Neural crest cell (in vitro differentiated cells): ENCODE measurements around the gene KLHDC3. TPM values are rescaled to one million over a fixed set of nuclear protein-coding genes. Genes with fewer than 3 reads are reported as not detected.

Experiments used
- DNase-seq: peaks from one replicate; pipeline ENCODE4 v3.0.0; 2021; ENCODE audit warnings: low read depth, mixed read lengths, low spot score
- H3K27ac Mint-ChIP-seq: one replicate; pipeline ENCODE4 v1.8.0; 2021; ENCODE audit warnings: mild to moderate bottlenecking, mixed read lengths; ENCODE audit not compliant: unreplicated experiment
- H3K27me3 Mint-ChIP-seq: 2 replicates; pipeline ENCODE4 v1.8.0; 2021; ENCODE audit warnings: low read depth, mild to moderate bottlenecking, mixed read lengths
- H3K36me3 Mint-ChIP-seq: 2 replicates; pipeline ENCODE4 v1.8.0; 2021; ENCODE audit warnings: low read depth, mild to moderate bottlenecking, mixed read lengths
- H3K4me1 Mint-ChIP-seq: 2 replicates; pipeline ENCODE4 v1.8.0; 2021; ENCODE audit warnings: mixed read lengths
- H3K4me3 Mint-ChIP-seq: one replicate; pipeline ENCODE4 v1.8.0; 2021; ENCODE audit warnings: mild to moderate bottlenecking, mixed read lengths
- H3K9me3 Mint-ChIP-seq: 2 replicates; pipeline ENCODE4 v1.8.0; 2021; ENCODE audit warnings: mixed read lengths
- total RNA-seq: library from RNA; stranded (reverse); gene quantifications from 2 replicates; pipeline ENCODE4 v1.2.1, GENCODE V29; 2021
- TF ChIP-seq, protein P1 (sequence below): fragments of 200-600 bp; sonication (generic); conservative IDR thresholded peaks from 2 replicates; pipeline ENCODE4 v1.5.0; 2021; ENCODE audit warnings: antibody characterized with exemption, mild to moderate bottlenecking

KLHDC3 gene
- total RNA-seq, 1 donor from 2014 or later: 109 TPM

DNA sequence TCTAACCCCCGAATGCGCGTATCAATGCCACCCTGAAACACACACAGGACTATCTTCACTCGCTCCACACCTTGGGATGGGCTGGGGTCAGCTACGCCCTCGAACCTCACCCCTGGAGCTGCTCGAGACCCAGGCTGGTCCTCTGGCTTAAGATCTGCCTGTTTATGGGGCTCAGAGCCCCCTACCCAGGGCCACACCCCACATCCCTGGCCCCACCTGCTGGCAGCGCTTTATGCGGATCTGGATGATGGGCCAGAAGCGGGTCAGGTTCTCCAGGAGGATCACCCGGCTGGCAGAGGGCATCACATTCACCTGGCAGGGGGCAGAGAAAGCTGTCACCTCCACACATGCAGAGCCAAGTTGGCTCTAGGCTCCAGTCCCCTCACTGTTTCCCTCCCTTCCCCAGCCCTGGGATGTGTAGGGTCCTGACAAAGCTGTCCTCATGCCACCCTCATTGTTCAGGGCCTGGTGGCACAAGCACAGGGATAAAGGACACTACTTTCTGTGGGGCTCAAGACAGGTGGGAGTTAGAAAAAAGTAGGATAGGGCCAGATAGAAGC, 31.4 kb downstream of the KLHDC3 start:
- no peak for DNase-seq
- Mint-ChIP-seq H3K27me3 (no peaks in the 10 kb centered on the region), H3K36me3 (peaks cover 5% of the 10 kb centered on the region), H3K4me1 (peaks cover under 1% of the 10 kb centered on the region), H3K4me3 (no peak overlapping the region), H3K9me3 (no peaks in the 10 kb centered on the region), H3K27ac (no peak overlapping the region)
- TF ChIP-seq, protein P1, sequence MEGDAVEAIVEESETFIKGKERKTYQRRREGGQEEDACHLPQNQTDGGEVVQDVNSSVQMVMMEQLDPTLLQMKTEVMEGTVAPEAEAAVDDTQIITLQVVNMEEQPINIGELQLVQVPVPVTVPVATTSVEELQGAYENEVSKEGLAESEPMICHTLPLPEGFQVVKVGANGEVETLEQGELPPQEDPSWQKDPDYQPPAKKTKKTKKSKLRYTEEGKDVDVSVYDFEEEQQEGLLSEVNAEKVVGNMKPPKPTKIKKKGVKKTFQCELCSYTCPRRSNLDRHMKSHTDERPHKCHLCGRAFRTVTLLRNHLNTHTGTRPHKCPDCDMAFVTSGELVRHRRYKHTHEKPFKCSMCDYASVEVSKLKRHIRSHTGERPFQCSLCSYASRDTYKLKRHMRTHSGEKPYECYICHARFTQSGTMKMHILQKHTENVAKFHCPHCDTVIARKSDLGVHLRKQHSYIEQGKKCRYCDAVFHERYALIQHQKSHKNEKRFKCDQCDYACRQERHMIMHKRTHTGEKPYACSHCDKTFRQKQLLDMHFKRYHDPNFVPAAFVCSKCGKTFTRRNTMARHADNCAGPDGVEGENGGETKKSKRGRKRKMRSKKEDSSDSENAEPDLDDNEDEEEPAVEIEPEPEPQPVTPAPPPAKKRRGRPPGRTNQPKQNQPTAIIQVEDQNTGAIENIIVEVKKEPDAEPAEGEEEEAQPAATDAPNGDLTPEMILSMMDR: no peak

DNA sequence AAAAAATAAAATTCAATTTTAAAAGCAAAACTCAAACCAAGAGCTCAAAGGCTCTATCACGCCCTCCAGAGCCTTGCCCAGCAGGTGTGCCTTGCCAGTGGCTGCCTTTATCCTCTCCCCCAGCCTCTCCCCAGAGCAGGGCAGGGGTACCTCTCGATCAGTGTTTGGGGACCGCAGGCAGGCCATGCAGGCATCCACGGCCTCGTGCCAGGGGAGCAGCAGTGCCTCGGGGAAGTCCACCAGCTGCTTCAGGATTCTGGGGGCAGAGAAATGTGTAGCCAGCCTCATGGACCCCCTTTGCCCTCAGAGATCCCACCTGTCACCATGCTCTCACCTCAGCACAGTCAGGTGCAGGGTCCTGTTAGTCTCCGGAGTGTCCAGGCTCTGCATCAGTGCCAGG, 33.9 kb downstream of the KLHDC3 start:
- Mint-ChIP-seq H3K27ac (no peak overlapping the region), H3K9me3 (no peaks in the 10 kb centered on the region), H3K27me3 (no peaks in the 10 kb centered on the region), H3K36me3 (peaks cover 7% of the 10 kb centered on the region), H3K4me1 (peaks cover 21% of the 10 kb centered on the region), H3K4me3 (no peak overlapping the region)
- TF ChIP-seq, protein P1: no peak
- no peak for DNase-seq

DNA sequence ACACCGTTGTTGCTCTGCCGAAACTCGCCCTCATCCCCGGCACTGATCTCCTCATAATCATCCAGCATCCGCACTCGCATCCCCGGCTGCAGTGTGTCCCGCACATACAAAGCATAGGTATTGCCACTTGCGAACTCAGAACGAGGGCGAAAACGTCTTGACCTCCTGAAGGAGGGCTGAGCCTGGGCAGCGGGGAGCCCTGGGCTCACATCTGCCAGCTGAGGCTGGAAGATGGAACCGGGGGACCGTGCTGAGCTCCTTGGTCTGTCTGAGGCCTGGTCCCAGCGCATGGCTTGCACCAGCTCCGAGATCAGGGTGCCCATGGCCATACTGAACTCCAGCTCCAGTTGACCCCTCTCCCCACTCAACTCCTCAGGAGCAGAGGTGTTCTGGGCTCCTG, 36.9 kb downstream of the KLHDC3 start:
- peaks cover 32% of the 10 kb centered on the region for H3K4me1 Mint-ChIP-seq
- peak overlapping the region; percentile 94 for H3K4me3 Mint-ChIP-seq
- peaks cover 9% of the 10 kb centered on the region for H3K36me3 Mint-ChIP-seq
- TF ChIP-seq, protein P1: no peak
- no peak for DNase-seq
- no peak overlapping the region for H3K27ac Mint-ChIP-seq
- no peaks in the 10 kb centered on the region for H3K27me3 Mint-ChIP-seq
- no peaks in the 10 kb centered on the region for H3K9me3 Mint-ChIP-seq

GRCh38 chr6:43052225-43052841, 38.3 kb downstream of the KLHDC3 start:
- H3K9me3 Mint-ChIP-seq: no peaks in the 10 kb centered on the region
- H3K27me3 Mint-ChIP-seq: no peaks in the 10 kb centered on the region
- no peak for DNase-seq
- H3K36me3 Mint-ChIP-seq: peaks cover 9% of the 10 kb centered on the region
- peaks cover 32% of the 10 kb centered on the region for H3K4me1 Mint-ChIP-seq
- H3K4me3 Mint-ChIP-seq: peak overlapping the region; percentile 94
- H3K27ac Mint-ChIP-seq: peak overlapping the region; percentile 31
- TF ChIP-seq, protein P1: no peak

DNA sequence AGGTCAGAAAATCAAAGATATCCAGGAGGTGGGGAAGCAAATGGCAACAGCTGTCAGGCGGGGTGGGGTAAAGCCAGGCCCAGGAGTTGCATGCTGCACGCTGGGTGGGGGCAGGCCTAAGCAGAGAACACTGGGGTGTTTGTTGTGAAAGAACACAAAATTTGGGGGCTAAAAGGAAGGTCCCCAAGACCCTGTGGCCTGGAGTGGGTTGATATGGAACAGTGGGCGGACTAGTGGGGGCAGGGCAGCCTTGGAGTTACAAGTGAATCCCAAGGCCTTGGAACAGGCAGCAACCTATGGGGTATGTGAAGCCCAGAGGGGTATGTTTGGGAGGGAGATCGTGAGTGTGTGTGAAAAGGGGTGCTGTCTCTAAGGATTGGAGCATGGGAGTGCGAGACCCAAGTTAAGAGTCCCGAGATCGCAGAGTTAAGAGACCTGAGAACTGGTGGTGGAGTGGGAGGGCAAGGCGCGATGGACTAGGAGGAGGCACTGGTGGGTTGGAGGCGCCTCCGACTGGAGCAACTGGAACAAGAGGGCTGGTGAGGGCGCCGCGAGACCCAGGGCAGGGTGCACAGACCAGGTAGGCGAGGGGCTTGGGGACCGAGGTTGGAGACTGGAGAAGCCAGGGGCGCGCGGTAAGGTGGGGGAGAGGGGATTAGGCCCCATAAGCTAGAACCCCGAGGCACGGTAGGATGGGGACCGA, 38.9 kb downstream of the KLHDC3 start:
- no peak for DNase-seq
- H3K36me3 Mint-ChIP-seq: peaks cover 6% of the 10 kb centered on the region

More for the DNA sequence above, 38.9 kb downstream of the KLHDC3 start:
- Mint-ChIP-seq H3K9me3 (no peaks in the 10 kb centered on the region), H3K4me3 (peak overlapping the region; percentile 94), H3K27ac (peak overlapping the region; percentile 98), H3K4me1 (peaks cover 34% of the 10 kb centered on the region), H3K27me3 (no peaks in the 10 kb centered on the region)
- TF ChIP-seq, protein P1: no peak
